ENCODE results near the gene NCAPG2.

The NCAPG2 gene

GRCh38 chr7:158613481-158613880 is 91.1 kb downstream of the NCAPG2 start:
- Mint-ChIP-seq H3K27me3 (no peaks in the 10 kb centered on the region), H3K4me3 (no peak overlapping the region), H3K27ac (no peak overlapping the region), H3K36me3 (ENCODE audit: low read depth) (peaks cover 8% of the 10 kb centered on the region), H3K9me3 (peaks cover 8% of the 10 kb centered on the region), H3K4me1 (ENCODE audit: low read depth) (peaks cover 9% of the 10 kb centered on the region)
- intact Hi-C loops (cut with micrococcal nuclease) = no loop called here

GRCh38 chr7:158612546-158612945 is 92.1 kb downstream of the NCAPG2 start:
- H3K36me3 Mint-ChIP-seq (ENCODE audit: low read depth) = peaks cover 8% of the 10 kb centered on the region
- no peak overlapping the region for H3K4me3 Mint-ChIP-seq
- no peaks in the 10 kb centered on the region for H3K27me3 Mint-ChIP-seq
- intact Hi-C loops (cut with micrococcal nuclease) = no loop called here
- H3K4me1 Mint-ChIP-seq (ENCODE audit: low read depth) = peaks cover 9% of the 10 kb centered on the region
- H3K27ac Mint-ChIP-seq = no peak overlapping the region
- peaks cover 8% of the 10 kb centered on the region for H3K9me3 Mint-ChIP-seq

GRCh38 chr7:158611541-158611940 is 93.1 kb downstream of the NCAPG2 start:
- Mint-ChIP-seq H3K4me1 (ENCODE audit: low read depth) (peaks cover 9% of the 10 kb centered on the region), H3K9me3 (peaks cover 8% of the 10 kb centered on the region), H3K4me3 (no peak overlapping the region), H3K36me3 (ENCODE audit: low read depth) (peaks cover 13% of the 10 kb centered on the region), H3K27ac (no peak overlapping the region), H3K27me3 (no peaks in the 10 kb centered on the region)
- intact Hi-C loops (cut with micrococcal nuclease) = no loop called here

GRCh38 chr7:158609313-158609974 is 95.2 kb downstream of the NCAPG2 start:
- Mint-ChIP-seq H3K4me3 (no peak overlapping the region), H3K4me1 (ENCODE audit: low read depth) (peaks cover 9% of the 10 kb centered on the region), H3K36me3 (ENCODE audit: low read depth) (peaks cover 13% of the 10 kb centered on the region), H3K9me3 (peaks cover 8% of the 10 kb centered on the region), H3K27ac (peak overlapping the region; percentile 19), H3K27me3 (no peaks in the 10 kb centered on the region)
- intact Hi-C loops (cut with micrococcal nuclease) = no loop called here

- H3K27ac Mint-ChIP-seq = no peak overlapping the region
These were observed 97.0 kb downstream of the NCAPG2 start for GRCh38 chr7:158607563-158607962.

GRCh38 chr7:158606671-158607424 is 97.8 kb downstream of the NCAPG2 start:
- intact Hi-C loops (cut with micrococcal nuclease) = no loop called here
- Mint-ChIP-seq H3K27ac (no peak overlapping the region), H3K4me1 (ENCODE audit: low read depth) (peaks cover 9% of the 10 kb centered on the region)

More at GRCh38 chr7:158607563-158607962, 97.0 kb downstream of the NCAPG2 start:
- Mint-ChIP-seq H3K36me3 (ENCODE audit: low read depth) (peaks cover 13% of the 10 kb centered on the region), H3K4me1 (ENCODE audit: low read depth) (peaks cover 9% of the 10 kb centered on the region), H3K27me3 (no peaks in the 10 kb centered on the region), H3K9me3 (peaks cover 8% of the 10 kb centered on the region), H3K4me3 (no peak overlapping the region)
- intact Hi-C loops (cut with micrococcal nuclease) = no loop called here

GRCh38 chr7:158606129-158606528 is 98.5 kb downstream of the NCAPG2 start:
- Mint-ChIP-seq H3K27ac (no peak overlapping the region), H3K4me3 (no peak overlapping the region), H3K27me3 (no peaks in the 10 kb centered on the region), H3K4me1 (ENCODE audit: low read depth) (peaks cover 9% of the 10 kb centered on the region), H3K9me3 (peaks cover 8% of the 10 kb centered on the region), H3K36me3 (ENCODE audit: low read depth) (peaks cover 7% of the 10 kb centered on the region)
- intact Hi-C loops (cut with micrococcal nuclease) = no loop called here

More at GRCh38 chr7:158606671-158607424, 97.8 kb downstream of the NCAPG2 start:
- no peak overlapping the region for H3K4me3 Mint-ChIP-seq
- H3K9me3 Mint-ChIP-seq = peaks cover 8% of the 10 kb centered on the region
- no peaks in the 10 kb centered on the region for H3K27me3 Mint-ChIP-seq
- peaks cover 13% of the 10 kb centered on the region for H3K36me3 Mint-ChIP-seq (ENCODE audit: low read depth)

GRCh38 chr7:158603773-158604755 is 100.5 kb downstream of the NCAPG2 start:
- peaks cover 7% of the 10 kb centered on the region for H3K36me3 Mint-ChIP-seq (ENCODE audit: low read depth)
- no peaks in the 10 kb centered on the region for H3K27me3 Mint-ChIP-seq
- H3K27ac Mint-ChIP-seq = no peak overlapping the region
- peaks cover 2% of the 10 kb centered on the region for H3K4me1 Mint-ChIP-seq (ENCODE audit: low read depth)
- intact Hi-C loops (cut with micrococcal nuclease) = no loop called here
- no peaks in the 10 kb centered on the region for H3K9me3 Mint-ChIP-seq
- no peak overlapping the region for H3K4me3 Mint-ChIP-seq

GRCh38 chr7:158602905-158603772 is 101.5 kb downstream of the NCAPG2 start:
- H3K36me3 Mint-ChIP-seq (ENCODE audit: low read depth) = peaks cover 7% of the 10 kb centered on the region
- H3K27me3 Mint-ChIP-seq = no peaks in the 10 kb centered on the region
- no peaks in the 10 kb centered on the region for H3K9me3 Mint-ChIP-seq
- no peak overlapping the region for H3K27ac Mint-ChIP-seq
- H3K4me1 Mint-ChIP-seq (ENCODE audit: low read depth) = no peaks in the 10 kb centered on the region
- H3K4me3 Mint-ChIP-seq = no peak overlapping the region
- intact Hi-C loops (cut with micrococcal nuclease) = no loop called here

- Mint-ChIP-seq H3K27ac (no peak overlapping the region), H3K27me3 (no peaks in the 10 kb centered on the region), H3K9me3 (no peaks in the 10 kb centered on the region), H3K4me1 (ENCODE audit: low read depth) (no peaks in the 10 kb centered on the region), H3K36me3 (ENCODE audit: low read depth) (peaks cover under 1% of the 10 kb centered on the region), H3K4me3 (no peak overlapping the region)
- intact Hi-C loops (cut with micrococcal nuclease) = no loop called here
These were observed 102.6 kb downstream of the NCAPG2 start for GRCh38 chr7:158602041-158602440.

GRCh38 chr7:158601090-158601489 is 103.5 kb downstream of the NCAPG2 start:
- Mint-ChIP-seq H3K27ac (no peak overlapping the region), H3K36me3 (ENCODE audit: low read depth) (no peaks in the 10 kb centered on the region), H3K9me3 (no peaks in the 10 kb centered on the region), H3K27me3 (no peaks in the 10 kb centered on the region), H3K4me3 (no peak overlapping the region), H3K4me1 (ENCODE audit: low read depth) (no peaks in the 10 kb centered on the region)
- intact Hi-C loops (cut with micrococcal nuclease) = no loop called here

- intact Hi-C loops (cut with micrococcal nuclease) = no loop called here
- H3K9me3 Mint-ChIP-seq = no peaks in the 10 kb centered on the region
- no peak overlapping the region for H3K4me3 Mint-ChIP-seq
- no peaks in the 10 kb centered on the region for H3K4me1 Mint-ChIP-seq (ENCODE audit: low read depth)
- H3K27ac Mint-ChIP-seq = no peak overlapping the region
- no peaks in the 10 kb centered on the region for H3K27me3 Mint-ChIP-seq
- no peaks in the 10 kb centered on the region for H3K36me3 Mint-ChIP-seq (ENCODE audit: low read depth)
These were observed 107.9 kb downstream of the NCAPG2 start for GRCh38 chr7:158596745-158597144.

- H3K4me1 Mint-ChIP-seq (ENCODE audit: low read depth) = no peaks in the 10 kb centered on the region
- no peak overlapping the region for H3K4me3 Mint-ChIP-seq
- no peaks in the 10 kb centered on the region for H3K9me3 Mint-ChIP-seq
- H3K27me3 Mint-ChIP-seq = no peaks in the 10 kb centered on the region
- no peak overlapping the region for H3K27ac Mint-ChIP-seq
- intact Hi-C loops (cut with micrococcal nuclease) = no loop called here
- H3K36me3 Mint-ChIP-seq (ENCODE audit: low read depth) = no peaks in the 10 kb centered on the region
These were observed 108.3 kb downstream of the NCAPG2 start for GRCh38 chr7:158596309-158596708.

Measured in dendritic cell treated with granulocyte-macrophage colony-stimulating factor and Interleukin-4, amounts not matched to agents 40 ng/mL and 50 ng/mL, for 4 days (primary cell).